Gastroesophageal sphincter (tissue), 3 donors: ENCODE data around the gene DVL2.

Source experiments
- EP300 ChIP-seq: sonication (generic); formaldehyde crosslinking; IDR thresholded peaks from one replicate; pipeline ENCODE4 v1.6.1; 2017; ENCODE audit warnings: antibody characterized with exemption, mild to moderate bottlenecking
- POLR2A ChIP-seq, 2 donors: fragments of 450-650 bp; IDR thresholded peaks; one replicate each; pipeline ENCODE4 v1.6.1; 2017; ENCODE audit warnings: antibody characterized with exemption in 2 of 2, mild to moderate bottlenecking in 2 of 2, moderate library complexity in 1 of 2
- TF ChIP-seq, protein P1 (sequence below), 4 experiments: fragments of 200-600 bp in 2 of 4; fragments of 450-650 bp in 2 of 4; sonication (generic) in 1 of 4; IDR thresholded peaks; one replicate each; pipeline ENCODE4 v1.5.1; 2017 to 2019; ENCODE audit warnings: antibody characterized with exemption in 4 of 4, mild to moderate bottlenecking in 2 of 4, moderate library complexity in 2 of 4

DNA sequence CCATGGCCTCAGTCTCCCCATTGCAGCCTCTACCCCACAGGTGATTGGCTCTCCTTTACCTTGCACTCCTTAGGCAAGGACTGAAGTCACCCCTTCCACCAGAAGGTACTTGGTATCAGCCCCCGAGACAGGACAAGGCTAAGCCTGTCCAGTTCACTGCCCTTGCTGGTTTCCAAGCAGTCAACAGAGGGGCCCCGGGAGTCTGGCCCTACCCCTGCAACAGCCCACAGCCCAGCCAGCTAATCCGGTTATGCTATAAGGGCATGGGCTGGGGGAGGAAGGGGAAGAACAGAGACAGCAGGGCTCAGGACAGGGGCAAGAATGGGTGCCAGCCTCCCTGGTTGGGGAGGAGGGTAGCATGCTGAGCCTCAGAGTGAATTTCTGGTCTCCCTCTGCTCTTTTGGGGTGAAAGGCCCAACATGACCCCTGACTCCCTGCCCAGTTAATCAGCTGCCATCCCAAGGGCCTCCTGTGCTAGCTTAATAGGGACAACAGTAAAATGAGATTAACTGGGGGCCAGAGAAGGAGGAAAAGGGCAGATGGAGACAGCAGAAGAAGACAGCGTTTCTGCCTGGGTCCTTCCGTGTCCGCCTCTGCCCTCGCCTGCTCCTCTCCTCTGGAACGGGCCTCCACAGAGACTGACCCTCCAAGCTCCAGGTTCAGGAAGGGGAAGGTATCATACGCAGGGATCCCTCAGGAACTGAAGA lies 25.4 kb downstream of the DVL2 start:
- TF ChIP-seq, protein P1, sequence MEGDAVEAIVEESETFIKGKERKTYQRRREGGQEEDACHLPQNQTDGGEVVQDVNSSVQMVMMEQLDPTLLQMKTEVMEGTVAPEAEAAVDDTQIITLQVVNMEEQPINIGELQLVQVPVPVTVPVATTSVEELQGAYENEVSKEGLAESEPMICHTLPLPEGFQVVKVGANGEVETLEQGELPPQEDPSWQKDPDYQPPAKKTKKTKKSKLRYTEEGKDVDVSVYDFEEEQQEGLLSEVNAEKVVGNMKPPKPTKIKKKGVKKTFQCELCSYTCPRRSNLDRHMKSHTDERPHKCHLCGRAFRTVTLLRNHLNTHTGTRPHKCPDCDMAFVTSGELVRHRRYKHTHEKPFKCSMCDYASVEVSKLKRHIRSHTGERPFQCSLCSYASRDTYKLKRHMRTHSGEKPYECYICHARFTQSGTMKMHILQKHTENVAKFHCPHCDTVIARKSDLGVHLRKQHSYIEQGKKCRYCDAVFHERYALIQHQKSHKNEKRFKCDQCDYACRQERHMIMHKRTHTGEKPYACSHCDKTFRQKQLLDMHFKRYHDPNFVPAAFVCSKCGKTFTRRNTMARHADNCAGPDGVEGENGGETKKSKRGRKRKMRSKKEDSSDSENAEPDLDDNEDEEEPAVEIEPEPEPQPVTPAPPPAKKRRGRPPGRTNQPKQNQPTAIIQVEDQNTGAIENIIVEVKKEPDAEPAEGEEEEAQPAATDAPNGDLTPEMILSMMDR (IDR thresholded peaks at IDR 0.05) = no peak
- TF ChIP-seq POLR2A (IDR thresholded peaks at IDR 0.05) (no peak), EP300 (no peak)
